GM03348 (cell line): Measurements from ENCODE around the gene RHOU.

Experiments
- DNase-seq: peaks from one replicate; pipeline ENCODE4 v3.0.0; 2012; ENCODE audit warnings: low spot score

The RHOU gene

DNA sequence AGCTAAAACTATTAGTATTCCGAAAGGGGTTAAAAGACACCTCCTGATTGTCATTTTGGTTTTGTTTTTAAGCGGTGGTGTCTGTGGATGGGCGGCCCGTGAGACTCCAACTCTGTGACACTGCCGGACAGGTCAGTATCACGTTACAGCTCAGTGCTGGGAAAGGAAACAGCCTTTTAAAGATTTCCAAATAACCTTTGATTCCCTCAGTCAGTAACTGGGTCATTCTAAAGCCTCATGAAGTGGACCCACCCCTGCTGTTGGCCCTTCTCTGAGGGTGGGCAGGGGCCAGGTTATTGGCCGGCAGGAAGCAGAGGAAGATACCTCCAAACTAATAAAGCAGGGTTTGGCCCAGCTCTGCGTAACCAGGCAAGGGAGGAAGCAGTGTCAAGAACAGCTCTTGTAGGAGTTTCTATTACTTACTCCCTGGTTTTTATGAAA is 2.3 kb downstream of the RHOU start:
- no peak for DNase-seq

DNA sequence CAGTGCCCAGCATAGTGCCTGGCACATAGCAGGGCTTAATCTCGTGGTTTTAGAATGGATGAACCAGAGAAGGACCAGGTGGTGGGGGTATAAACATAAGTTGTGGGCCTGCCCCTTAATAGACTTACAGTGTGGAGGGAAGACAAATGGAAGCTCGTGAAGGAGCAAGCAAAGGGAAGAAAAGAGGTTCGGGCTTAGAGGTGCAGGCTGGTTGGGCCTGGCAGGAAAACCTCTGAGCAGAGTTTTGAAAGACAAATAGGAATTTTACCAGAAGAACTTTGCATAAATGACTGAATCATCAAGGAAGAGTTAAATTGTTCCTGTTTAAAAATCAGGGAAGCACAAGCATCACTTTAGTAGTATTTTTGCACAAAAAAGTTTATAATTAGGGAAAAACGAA is 4.5 kb downstream of the RHOU start:
- DNase-seq = no peak

GRCh38 chr1:228740543-228741317 is 5.5 kb downstream of the RHOU start:
- DNase-seq = no peak

GRCh38 chr1:228742281-228742860 is 7.1 kb downstream of the RHOU start:
- DNase-seq = no peak

DNA sequence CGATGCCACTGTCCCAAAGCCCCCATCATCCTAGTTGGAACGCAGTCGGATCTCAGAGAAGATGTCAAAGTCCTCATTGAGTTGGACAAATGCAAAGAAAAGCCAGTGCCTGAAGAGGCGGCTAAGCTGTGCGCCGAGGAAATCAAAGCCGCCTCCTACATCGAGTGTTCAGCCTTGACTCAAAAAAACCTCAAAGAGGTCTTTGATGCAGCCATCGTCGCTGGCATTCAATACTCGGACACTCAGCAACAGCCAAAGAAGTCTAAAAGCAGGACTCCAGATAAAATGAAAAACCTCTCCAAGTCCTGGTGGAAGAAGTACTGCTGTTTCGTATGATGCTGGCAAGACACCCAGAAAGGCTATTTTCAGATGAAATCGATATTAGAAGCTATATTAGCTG is 8.1 kb downstream of the RHOU start:
- no peak for DNase-seq

DNA sequence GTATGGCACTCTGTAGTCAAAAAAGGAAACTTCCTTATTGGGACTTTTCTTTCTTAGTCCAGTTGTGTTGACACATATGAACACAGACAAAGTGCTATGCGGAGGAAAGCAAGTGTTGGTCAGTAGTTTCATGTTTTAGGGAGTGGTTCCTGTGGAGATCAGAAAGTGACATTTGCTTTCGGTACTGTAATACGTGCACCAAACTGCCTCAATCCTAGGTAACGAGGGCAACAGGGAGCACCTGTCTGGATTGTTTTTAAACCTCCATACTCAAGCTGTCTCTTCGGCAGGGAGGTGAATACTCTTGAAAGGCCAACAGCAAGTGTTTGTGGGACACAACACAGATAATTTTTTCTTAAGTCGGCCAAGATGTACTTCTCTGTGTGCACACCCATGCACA is 9.1 kb downstream of the RHOU start:
- no peak for DNase-seq

DNA sequence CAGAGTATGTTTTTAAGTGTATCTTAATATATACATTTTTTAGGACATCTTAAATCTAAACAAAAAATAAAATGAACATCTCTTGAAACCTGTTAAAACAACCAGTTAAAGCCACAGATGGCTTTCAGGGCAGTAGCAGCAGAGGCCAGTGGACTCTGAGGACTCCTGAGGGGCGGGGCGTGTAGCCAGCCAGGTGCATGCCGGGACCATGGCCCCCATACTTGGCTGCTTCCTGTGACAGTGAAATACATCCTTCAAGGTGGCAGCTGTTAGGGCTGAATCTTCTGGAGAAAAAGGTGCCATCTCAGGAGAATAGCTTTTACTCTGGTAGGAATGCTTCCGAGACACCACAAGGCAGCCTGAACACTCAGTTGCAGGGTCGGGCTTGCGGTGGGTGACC is 9.6 kb downstream of the RHOU start:
- no peak for DNase-seq

DNA sequence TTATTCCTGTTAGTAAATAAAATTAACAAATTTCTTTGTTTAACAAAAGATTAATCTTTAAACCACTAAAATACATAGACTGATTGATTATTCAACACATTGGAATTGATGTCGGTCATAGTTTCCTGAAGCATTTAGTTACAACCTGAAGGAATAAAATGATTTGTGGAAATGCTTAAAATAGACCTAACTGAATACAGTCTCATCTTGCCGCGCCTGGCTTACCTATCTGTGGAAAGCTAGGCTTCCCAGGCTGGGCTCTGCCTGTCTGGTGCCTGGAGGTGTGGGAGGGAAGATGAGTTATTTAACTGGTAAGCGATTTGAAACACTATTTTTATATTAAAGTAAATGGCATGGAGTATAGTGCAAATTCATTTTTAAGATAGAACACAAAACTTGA is 10.2 kb downstream of the RHOU start:
- no peak for DNase-seq

DNA sequence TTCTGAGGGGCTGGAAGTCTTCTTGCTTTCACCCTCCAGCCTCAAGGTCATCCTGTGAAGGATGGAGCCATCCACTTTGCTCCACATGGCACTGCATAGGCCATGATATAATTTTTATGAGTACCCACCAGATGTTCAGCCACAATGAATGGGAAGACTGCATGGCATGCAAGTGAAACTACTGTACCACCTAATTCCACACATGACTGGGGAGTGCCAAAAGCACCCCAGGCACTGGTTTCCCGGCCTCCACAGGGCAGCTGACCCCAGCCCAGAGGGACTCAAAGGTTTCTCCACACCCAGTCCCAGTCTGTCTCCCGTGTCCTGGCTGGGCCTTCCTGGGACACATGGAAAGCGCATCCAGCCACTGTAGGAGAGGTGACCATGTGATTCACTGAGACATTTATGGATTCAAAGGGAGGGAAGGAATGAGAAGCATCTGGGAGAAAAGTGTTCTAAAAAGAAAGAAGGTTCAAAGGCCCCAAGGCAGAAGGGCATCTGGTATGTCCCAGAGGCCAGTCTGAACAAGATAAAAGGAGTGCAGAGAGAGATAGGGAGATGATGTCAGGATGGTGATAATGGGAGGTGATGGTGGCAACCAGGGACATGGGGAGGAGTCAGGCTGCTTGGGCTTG is 12.1 kb downstream of the RHOU start:
- DNase-seq = no peak

- no peak for DNase-seq
These were observed 12.8 kb downstream of the RHOU start for GRCh38 chr1:228748029-228748428.

GRCh38 chr1:228748431-228748830 is 13.2 kb downstream of the RHOU start:
- no peak for DNase-seq

DNA sequence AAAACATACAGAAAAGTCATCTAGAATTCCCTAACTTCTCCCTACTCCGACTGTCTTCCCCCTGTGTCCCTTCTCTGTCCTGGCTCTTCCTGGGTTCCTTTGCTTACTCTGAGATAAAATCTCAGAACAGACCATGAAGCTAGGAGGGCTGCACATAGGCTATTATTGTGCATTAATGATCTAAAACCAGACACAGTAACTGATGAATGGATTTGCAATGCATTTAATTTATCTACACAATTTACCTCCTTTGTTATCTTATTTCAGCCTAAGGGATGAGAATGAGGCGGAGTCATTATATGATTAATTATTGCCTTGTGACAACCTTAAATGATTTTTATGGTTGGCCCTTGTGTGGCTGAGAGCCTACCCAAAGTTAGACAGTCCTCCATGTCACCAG is 14.5 kb downstream of the RHOU start:
- no peak for DNase-seq

- DNase-seq = no peak
These were observed 15.6 kb downstream of the RHOU start for GRCh38 chr1:228750915-228751314.

DNA sequence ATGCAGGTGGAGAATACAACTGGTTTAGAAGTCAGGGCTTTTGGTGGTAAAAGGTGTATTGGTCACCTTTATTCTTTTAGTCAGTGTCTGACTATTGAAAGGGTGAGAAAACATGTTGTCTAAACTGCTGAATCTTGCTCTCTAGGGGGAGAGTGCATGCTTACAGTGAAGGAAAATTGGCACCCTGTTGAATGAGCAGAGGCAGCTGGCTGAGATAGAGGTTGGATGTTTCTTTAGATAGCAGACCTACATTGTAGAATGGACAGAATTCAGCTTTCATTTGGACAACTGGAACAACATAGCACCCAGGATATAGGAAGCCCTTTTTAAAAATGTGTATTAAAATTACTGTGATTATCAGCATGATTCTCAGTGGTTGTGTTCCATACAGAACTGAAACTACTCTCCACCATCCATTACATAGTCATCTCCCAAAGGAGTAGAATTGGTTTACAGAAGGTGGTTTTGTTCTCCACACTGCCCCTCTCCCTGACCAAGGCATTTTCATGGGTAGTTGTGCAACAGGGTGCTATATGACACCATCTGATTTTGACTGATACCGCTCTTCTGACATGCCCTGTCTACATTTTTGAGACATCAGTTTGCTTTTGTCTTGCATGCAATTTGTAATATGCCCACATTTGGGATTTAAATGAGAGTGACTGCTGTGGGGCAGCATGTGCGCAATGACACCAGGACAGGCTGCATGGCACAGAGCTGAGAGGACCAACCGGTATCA is 16.2 kb downstream of the RHOU start:
- DNase-seq = no peak

- no peak for DNase-seq
These were observed 17.0 kb downstream of the RHOU start for GRCh38 chr1:228752258-228752657.

- no peak for DNase-seq
These were observed 17.5 kb downstream of the RHOU start for GRCh38 chr1:228752675-228753265.

DNA sequence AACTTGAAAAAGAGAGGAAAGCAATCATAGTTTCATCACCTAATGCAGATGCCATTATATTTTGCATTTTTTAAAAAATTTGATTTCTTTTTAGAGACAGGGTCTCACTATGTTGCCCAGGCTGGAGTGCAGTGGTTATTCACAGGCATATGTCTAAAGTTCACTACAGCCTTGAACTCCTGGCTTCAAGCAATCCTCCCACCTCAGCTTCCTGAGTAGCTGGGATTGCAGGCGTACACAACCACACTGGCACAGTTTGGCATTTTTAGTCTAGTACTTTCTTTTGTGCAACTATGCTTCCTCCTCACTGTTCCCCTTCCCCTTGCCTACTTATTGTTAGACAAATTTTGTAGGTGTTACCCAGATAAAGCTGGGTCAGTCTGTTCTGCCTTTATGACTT is 18.0 kb downstream of the RHOU start:
- no peak for DNase-seq

DNA sequence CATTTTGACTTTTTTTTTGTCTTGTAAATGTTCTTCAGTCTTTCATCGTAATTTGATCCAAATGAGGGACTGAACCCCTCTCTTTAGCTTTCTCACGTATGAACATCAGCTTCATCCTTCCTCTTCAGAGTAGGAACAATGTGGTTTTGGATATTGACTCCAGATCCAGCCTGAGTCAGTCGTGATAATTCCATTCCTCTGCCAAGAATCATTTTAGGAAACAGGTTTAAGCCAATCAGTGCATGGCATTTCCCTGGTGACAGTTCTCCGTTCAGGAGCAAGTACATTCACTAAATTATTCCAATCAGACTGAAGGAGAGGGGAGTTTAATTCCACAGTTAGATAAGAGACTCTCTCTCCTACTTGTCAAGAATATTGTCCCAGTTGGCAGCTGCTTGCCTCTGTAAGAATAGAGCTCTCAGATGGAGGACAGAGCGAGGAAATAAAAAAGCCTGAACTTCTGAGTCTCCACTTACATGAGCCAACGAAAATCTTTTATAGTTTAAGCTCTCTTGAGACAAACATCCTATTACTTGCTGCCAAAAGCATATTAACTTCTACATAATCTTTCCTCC is 18.6 kb downstream of the RHOU start:
- DNase-seq = peak; percentile 27

DNA sequence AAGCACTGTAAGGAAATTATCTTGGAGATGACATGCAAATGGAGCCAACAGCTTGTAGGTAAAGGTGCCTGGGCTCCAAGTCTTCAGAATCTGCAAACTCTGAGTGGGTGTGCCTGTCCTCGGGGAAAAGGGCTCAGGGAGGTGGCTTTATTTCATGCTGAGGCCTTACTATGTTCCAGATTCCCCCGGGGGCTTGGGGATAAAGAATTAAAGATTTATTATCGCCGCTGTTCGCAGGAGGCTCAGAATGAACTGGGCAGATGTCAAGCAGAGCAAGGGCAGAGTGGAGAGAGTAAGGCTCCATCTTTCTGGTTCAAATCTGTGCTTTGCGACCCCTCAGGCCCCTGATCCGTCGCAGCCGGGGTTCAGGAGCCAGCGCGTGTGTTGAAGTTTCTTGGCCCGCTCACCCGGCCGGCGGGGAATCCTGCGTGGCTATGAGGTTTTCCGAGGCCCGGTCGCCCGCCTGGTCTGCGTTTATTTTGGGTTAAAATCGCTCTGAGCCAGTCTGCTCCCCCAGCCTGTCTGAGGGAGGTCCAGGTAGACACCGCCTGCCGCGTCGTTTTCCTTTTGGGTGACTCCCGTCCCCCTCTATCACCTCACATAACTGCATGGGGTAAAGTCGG is 19.5 kb downstream of the RHOU start:
- DNase-seq = no peak

DNA sequence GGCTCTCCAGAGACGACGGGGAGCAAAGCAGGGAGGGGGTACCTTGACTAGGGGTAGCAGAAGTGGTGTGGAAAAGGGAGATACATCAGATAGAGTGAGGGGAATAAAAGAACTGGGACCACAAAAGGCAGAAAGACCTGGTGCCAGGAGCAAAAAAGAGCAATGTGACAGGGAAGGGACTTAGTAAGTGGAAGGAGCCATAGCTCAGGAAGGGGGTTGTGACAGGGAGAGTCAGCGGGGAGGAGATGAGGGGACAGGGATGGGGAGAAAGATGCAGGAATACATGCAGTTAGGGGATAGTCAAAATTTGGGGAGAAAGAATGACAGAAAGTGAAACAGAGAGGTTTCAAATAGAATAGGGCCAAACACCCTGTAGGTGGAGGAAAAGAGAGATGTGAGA is 20.5 kb downstream of the RHOU start:
- no peak for DNase-seq

- DNase-seq = no peak
These were observed 21.2 kb downstream of the RHOU start for GRCh38 chr1:228756457-228756856.

DNA sequence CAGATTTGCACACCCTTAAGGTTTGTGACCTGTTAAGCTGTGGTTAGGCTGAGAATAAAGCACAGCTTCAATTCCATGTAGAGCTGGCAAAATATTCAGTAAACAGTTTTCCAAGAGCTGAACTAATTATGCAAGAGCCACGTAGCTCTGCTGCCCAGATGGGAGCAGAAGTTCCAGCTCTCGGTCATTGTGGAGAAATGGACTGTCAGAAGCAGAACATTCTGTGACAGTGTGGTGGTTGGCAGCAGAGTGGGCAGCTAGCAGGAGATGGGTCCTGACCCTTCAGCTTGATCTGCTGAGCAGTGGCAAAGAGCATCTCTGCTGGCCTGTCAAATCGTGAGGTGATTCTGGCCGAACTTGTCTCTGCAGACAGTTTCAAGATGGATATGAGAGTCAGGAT is 23.2 kb downstream of the RHOU start:
- no peak for DNase-seq
